Neural crest cell (in vitro differentiated cells): ENCODE data around the gene CDK2. TPM values are rescaled to one million over a fixed set of nuclear protein-coding genes. Genes with fewer than 3 reads are reported as not detected.

ENCODE experiments used
- DNase-seq: peaks from one replicate; pipeline ENCODE4 v3.0.0; 2021; ENCODE audit warnings: low read depth, mixed read lengths, low spot score
- H3K27ac Mint-ChIP-seq: one replicate; pipeline ENCODE4 v1.8.0; 2021; ENCODE audit warnings: mild to moderate bottlenecking, mixed read lengths; ENCODE audit not compliant: unreplicated experiment
- H3K27me3 Mint-ChIP-seq: 2 replicates; pipeline ENCODE4 v1.8.0; 2021; ENCODE audit warnings: low read depth, mild to moderate bottlenecking, mixed read lengths
- H3K36me3 Mint-ChIP-seq: 2 replicates; pipeline ENCODE4 v1.8.0; 2021; ENCODE audit warnings: low read depth, mild to moderate bottlenecking, mixed read lengths
- H3K4me1 Mint-ChIP-seq: 2 replicates; pipeline ENCODE4 v1.8.0; 2021; ENCODE audit warnings: mixed read lengths
- H3K4me3 Mint-ChIP-seq: one replicate; pipeline ENCODE4 v1.8.0; 2021; ENCODE audit warnings: mild to moderate bottlenecking, mixed read lengths
- H3K9me3 Mint-ChIP-seq: 2 replicates; pipeline ENCODE4 v1.8.0; 2021; ENCODE audit warnings: mixed read lengths
- total RNA-seq: library from RNA; stranded (reverse); gene quantifications from 2 replicates; pipeline ENCODE4 v1.2.1, GENCODE V29; 2021
- TF ChIP-seq, protein P1 (sequence below): fragments of 200-600 bp; sonication (generic); conservative IDR thresholded peaks from 2 replicates; pipeline ENCODE4 v1.5.0; 2021; ENCODE audit warnings: antibody characterized with exemption, mild to moderate bottlenecking

Gene CDK2
- total RNA-seq, 1 donor from 2014 or later = 125 TPM

GRCh38 chr12:55940065-55940732, 26.4 kb upstream of the CDK2 start:
- Mint-ChIP-seq H3K36me3 (no peaks in the 10 kb centered on the region), H3K9me3 (no peaks in the 10 kb centered on the region), H3K4me1 (peaks cover 11% of the 10 kb centered on the region), H3K27me3 (peaks cover 5% of the 10 kb centered on the region), H3K27ac (no peak overlapping the region), H3K4me3 (peak overlapping the region; percentile 24)
- DNase-seq = peak; percentile 87
- TF ChIP-seq, protein P1, sequence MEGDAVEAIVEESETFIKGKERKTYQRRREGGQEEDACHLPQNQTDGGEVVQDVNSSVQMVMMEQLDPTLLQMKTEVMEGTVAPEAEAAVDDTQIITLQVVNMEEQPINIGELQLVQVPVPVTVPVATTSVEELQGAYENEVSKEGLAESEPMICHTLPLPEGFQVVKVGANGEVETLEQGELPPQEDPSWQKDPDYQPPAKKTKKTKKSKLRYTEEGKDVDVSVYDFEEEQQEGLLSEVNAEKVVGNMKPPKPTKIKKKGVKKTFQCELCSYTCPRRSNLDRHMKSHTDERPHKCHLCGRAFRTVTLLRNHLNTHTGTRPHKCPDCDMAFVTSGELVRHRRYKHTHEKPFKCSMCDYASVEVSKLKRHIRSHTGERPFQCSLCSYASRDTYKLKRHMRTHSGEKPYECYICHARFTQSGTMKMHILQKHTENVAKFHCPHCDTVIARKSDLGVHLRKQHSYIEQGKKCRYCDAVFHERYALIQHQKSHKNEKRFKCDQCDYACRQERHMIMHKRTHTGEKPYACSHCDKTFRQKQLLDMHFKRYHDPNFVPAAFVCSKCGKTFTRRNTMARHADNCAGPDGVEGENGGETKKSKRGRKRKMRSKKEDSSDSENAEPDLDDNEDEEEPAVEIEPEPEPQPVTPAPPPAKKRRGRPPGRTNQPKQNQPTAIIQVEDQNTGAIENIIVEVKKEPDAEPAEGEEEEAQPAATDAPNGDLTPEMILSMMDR = peak; percentile 93

DNA sequence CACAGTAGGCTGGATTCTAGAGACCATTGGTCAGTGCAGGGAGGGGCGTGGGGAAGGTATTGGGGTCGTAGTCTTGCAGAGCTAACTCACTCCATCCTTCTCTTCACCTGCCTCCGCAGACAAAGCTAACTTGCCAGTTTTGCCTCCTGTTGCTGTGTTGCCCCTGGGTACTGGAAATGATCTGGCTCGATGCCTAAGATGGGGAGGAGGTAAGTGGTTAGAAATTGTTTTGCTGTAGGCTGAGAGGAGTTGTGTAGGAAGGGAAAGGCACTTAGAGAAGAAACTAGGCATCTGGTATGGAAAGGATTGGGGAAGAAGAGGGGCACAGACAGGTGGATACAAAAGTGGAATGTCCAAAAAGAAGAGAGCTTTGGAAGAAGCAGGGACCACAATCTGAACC, 24.6 kb upstream of the CDK2 start:
- no peaks in the 10 kb centered on the region for H3K27me3 Mint-ChIP-seq
- H3K4me3 Mint-ChIP-seq = no peak overlapping the region
- TF ChIP-seq, protein P1 = no peak
- H3K9me3 Mint-ChIP-seq = no peaks in the 10 kb centered on the region
- peak overlapping the region; percentile 70 for H3K27ac Mint-ChIP-seq
- H3K36me3 Mint-ChIP-seq = no peaks in the 10 kb centered on the region
- no peak for DNase-seq
- H3K4me1 Mint-ChIP-seq = peaks cover 11% of the 10 kb centered on the region

DNA sequence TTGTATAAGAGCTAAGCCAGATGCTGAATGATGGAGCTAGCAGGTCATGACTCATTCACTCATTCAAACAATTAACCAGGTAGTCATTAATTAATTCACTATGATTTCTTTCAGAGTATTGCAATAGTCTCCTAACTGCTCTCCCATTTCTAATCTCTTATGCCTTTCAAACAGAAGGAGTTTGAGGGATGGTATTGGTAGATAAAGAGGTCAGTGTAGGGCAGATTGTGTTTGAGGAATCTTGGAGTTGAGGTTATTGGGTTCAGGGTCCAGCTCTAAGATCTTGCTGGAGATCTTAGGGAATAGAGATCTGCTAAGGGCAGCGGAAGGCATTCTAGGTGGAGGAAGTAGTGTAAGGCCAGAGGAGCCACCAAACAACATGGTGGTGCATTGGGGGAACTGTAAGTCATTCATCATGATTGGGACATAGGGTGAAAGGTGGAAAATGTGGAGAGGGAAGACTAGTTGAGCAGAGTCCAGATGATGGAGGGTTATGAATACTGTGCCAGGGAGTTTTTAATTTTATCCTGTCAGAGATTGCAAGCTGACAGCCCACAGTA, 24.0 kb upstream of the CDK2 start:
- Mint-ChIP-seq H3K4me1 (peaks cover 11% of the 10 kb centered on the region), H3K9me3 (no peaks in the 10 kb centered on the region), H3K27me3 (no peaks in the 10 kb centered on the region), H3K27ac (no peak overlapping the region), H3K4me3 (no peak overlapping the region), H3K36me3 (no peaks in the 10 kb centered on the region)
- TF ChIP-seq, protein P1 = no peak
- DNase-seq = no peak

DNA sequence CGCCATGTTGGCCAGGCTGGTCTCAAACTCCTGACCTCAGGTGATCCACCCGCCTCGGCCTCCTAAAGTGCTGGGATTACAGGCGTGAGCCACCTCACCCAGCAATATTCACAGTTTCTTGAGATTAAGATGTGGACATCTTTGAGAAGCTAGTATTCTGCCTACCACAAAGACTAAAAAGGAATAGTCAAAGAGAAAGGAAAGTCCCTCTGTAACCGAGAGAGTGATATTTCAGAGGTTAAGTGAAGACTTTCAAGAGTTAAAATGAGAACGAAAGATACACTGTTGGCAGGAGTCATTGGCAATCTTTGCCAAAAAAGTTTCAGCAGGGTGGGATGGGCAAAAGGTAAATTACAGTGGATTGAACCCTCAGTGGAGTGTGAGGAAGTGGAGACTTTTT, 20.1 kb upstream of the CDK2 start:
- Mint-ChIP-seq H3K4me1 (peaks cover 3% of the 10 kb centered on the region), H3K27ac (no peak overlapping the region), H3K36me3 (no peaks in the 10 kb centered on the region), H3K27me3 (no peaks in the 10 kb centered on the region), H3K9me3 (no peaks in the 10 kb centered on the region), H3K4me3 (no peak overlapping the region)
- TF ChIP-seq, protein P1 = no peak
- no peak for DNase-seq

GRCh38 chr12:55955344-55955743, 11.3 kb upstream of the CDK2 start:
- no peak overlapping the region for H3K27ac Mint-ChIP-seq
- H3K27me3 Mint-ChIP-seq = peaks cover 6% of the 10 kb centered on the region
- TF ChIP-seq, protein P1 = no peak
- H3K4me3 Mint-ChIP-seq = no peak overlapping the region
- H3K36me3 Mint-ChIP-seq = peaks cover 2% of the 10 kb centered on the region
- peaks cover 3% of the 10 kb centered on the region for H3K4me1 Mint-ChIP-seq
- no peak for DNase-seq
- no peaks in the 10 kb centered on the region for H3K9me3 Mint-ChIP-seq
